Osteocyte (in vitro differentiated cells): ENCODE measurements around the gene SETD4. TPM values are rescaled to one million over a fixed set of nuclear protein-coding genes. Genes with fewer than 3 reads are reported as not detected.
"Not testable (repeated sequence)": the region's sequence is repeated elsewhere in the genome, so short reads cannot be mapped to it uniquely, and the experiment has no call there.

ENCODE experiments used
- DNase-seq: peaks from one replicate; pipeline ENCODE4 v3.0.0; 2021; ENCODE audit warnings: mixed read lengths; ENCODE audit not compliant: unreplicated experiment; ENCODE audit errors: extremely low spot score
- H3K27ac Mint-ChIP-seq: one replicate; pipeline ENCODE4 v1.8.0; 2021; ENCODE audit warnings: mild to moderate bottlenecking, mixed read lengths; ENCODE audit not compliant: unreplicated experiment
- H3K27me3 Mint-ChIP-seq: one replicate; pipeline ENCODE4 v1.8.0; 2021; ENCODE audit warnings: mixed read lengths; ENCODE audit not compliant: unreplicated experiment
- H3K36me3 Mint-ChIP-seq: one replicate; pipeline ENCODE4 v1.8.0; 2021; ENCODE audit warnings: mixed read lengths; ENCODE audit not compliant: unreplicated experiment
- H3K4me1 Mint-ChIP-seq: one replicate; pipeline ENCODE4 v1.8.0; 2021; ENCODE audit warnings: mixed read lengths; ENCODE audit not compliant: unreplicated experiment
- H3K4me3 Mint-ChIP-seq: one replicate; pipeline ENCODE4 v1.8.0; 2021; ENCODE audit warnings: mild to moderate bottlenecking, moderate library complexity, mixed read lengths; ENCODE audit not compliant: unreplicated experiment
- H3K9me3 Mint-ChIP-seq: one replicate; pipeline ENCODE4 v1.8.0; 2021; ENCODE audit warnings: mixed read lengths; ENCODE audit not compliant: unreplicated experiment
- CTCF ChIP-seq: fragments of 200-600 bp; sonication (generic); IDR thresholded peaks from 2 replicates; pipeline ENCODE4 v1.5.0; 2021; ENCODE audit warnings: antibody characterized with exemption, mild to moderate bottlenecking, moderate library complexity
- total RNA-seq: library from RNA; stranded (reverse); gene quantifications from 2 replicates; pipeline ENCODE4 v1.2.1, GENCODE V29; 2021

SETD4 gene
- total RNA-seq, 1 donor from 2014 or later: 16.6 TPM

GRCh38 chr21:36079010-36079649 is 18.8 kb upstream of the SETD4 start:
- no peaks in the 10 kb centered on the region for H3K36me3 Mint-ChIP-seq
- H3K27me3 Mint-ChIP-seq: peaks cover 17% of the 10 kb centered on the region
- no peak for DNase-seq
- no peaks in the 10 kb centered on the region for H3K4me1 Mint-ChIP-seq
- TF ChIP-seq CTCF: no peak
- peaks cover 3% of the 10 kb centered on the region for H3K9me3 Mint-ChIP-seq
- H3K27ac Mint-ChIP-seq: no peak overlapping the region
- no peak overlapping the region for H3K4me3 Mint-ChIP-seq

- Mint-ChIP-seq H3K36me3 (no peaks in the 10 kb centered on the region), H3K27me3 (peaks cover 17% of the 10 kb centered on the region)
Measured at GRCh38 chr21:36077758-36078157, 17.4 kb upstream of the SETD4 start.

GRCh38 chr21:36076878-36077655 is 16.7 kb upstream of the SETD4 start:
- H3K9me3 Mint-ChIP-seq: peaks cover 3% of the 10 kb centered on the region
- H3K27ac Mint-ChIP-seq: no peak overlapping the region

More at GRCh38 chr21:36077758-36078157, 17.4 kb upstream of the SETD4 start:
- Mint-ChIP-seq H3K9me3 (peaks cover 3% of the 10 kb centered on the region), H3K4me1 (no peaks in the 10 kb centered on the region), H3K4me3 (no peak overlapping the region), H3K27ac (no peak overlapping the region)
- no peak for TF ChIP-seq CTCF
- no peak for DNase-seq

GRCh38 chr21:36075953-36076352 is 15.6 kb upstream of the SETD4 start:
- peaks cover 3% of the 10 kb centered on the region for H3K9me3 Mint-ChIP-seq
- DNase-seq: no peak
- no peak overlapping the region for H3K27ac Mint-ChIP-seq
- H3K27me3 Mint-ChIP-seq: peaks cover 10% of the 10 kb centered on the region
- no peak overlapping the region for H3K4me3 Mint-ChIP-seq
- H3K36me3 Mint-ChIP-seq: no peaks in the 10 kb centered on the region
- TF ChIP-seq CTCF: no peak
- peaks cover 4% of the 10 kb centered on the region for H3K4me1 Mint-ChIP-seq

More at GRCh38 chr21:36076878-36077655, 16.7 kb upstream of the SETD4 start:
- H3K36me3 Mint-ChIP-seq: no peaks in the 10 kb centered on the region
- no peaks in the 10 kb centered on the region for H3K4me1 Mint-ChIP-seq
- TF ChIP-seq CTCF: no peak
- H3K27me3 Mint-ChIP-seq: peaks cover 14% of the 10 kb centered on the region
- DNase-seq: no peak
- no peak overlapping the region for H3K4me3 Mint-ChIP-seq

- H3K9me3 Mint-ChIP-seq: peaks cover 3% of the 10 kb centered on the region
- DNase-seq: no peak
- TF ChIP-seq CTCF: no peak
- H3K4me1 Mint-ChIP-seq: peaks cover 11% of the 10 kb centered on the region
- H3K4me3 Mint-ChIP-seq: no peak overlapping the region
- peaks cover 10% of the 10 kb centered on the region for H3K27me3 Mint-ChIP-seq
- H3K27ac Mint-ChIP-seq: no peak overlapping the region
- H3K36me3 Mint-ChIP-seq: no peaks in the 10 kb centered on the region
Measured at GRCh38 chr21:36075171-36075570, 14.8 kb upstream of the SETD4 start.

- H3K36me3 Mint-ChIP-seq, H3K27ac Mint-ChIP-seq, H3K9me3 Mint-ChIP-seq, H3K4me3 Mint-ChIP-seq, DNase-seq: not testable (repeated sequence)
- H3K4me1 Mint-ChIP-seq: peaks cover 13% of the 10 kb centered on the region
- peaks cover 10% of the 10 kb centered on the region for H3K27me3 Mint-ChIP-seq
Measured at GRCh38 chr21:36073911-36074310, 13.6 kb upstream of the SETD4 start.
